GM10248 (cell line): ENCODE measurements around the gene KCNH1.

ENCODE experiments used
- CTCF ChIA-PET: fragments of 300-600 bp; sonication (Branson Sonifier 250); formaldehyde crosslinking; extraction: SDS; loops from one replicate; lab custom pipeline; 2021; ENCODE audit warnings: antibody characterized with exemption; lab: Yijun Ruan, JAX
- POLR2A ChIA-PET: fragments of 350-650 bp; sonication (Branson Sonifier 250); formaldehyde crosslinking; extraction: SDS; loops from one replicate; lab custom pipeline; 2020; ENCODE audit warnings: antibody characterized with exemption; lab: Yijun Ruan, JAX
- DNase-seq: peaks from one replicate; pipeline ENCODE4 v3.0.0; 2012; ENCODE audit errors: extremely low spot score
- CTCF ChIP-seq: IDR thresholded peaks from 2 replicates; pipeline ENCODE4 v1.5.1; 2012; ENCODE audit warnings: mild to moderate bottlenecking, low read depth; ENCODE audit errors: extremely low read depth, missing control alignments, control extremely low read depth

The KCNH1 gene

DNA sequence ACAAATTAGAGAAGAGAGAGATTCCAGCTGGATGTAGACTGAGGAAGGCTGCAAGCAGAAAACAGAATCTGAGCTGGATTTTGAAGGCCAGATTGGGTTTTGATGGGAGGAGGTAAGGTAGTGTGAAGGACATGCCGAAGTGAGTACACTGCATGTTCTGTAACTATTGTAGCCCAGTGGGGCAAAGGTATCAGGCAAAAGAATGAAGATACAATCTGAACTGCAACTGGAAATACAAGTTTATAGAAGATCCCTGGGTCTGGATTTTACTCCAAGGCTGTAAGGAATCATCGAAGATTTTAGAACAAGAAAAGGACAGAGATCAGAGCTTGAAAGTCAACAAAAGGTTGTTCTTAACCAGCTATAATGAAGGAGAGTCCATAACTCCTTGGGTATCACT lies 382.0 kb downstream of the KCNH1 start:
- CTCF ChIA-PET, result interaction anchor here (1.0 kb wide), 1 partner anchor 58 kb away, joined by 3 read pairs; no protein-coding TSS in a partner anchor

GRCh38 chr1:210750468-210750867 lies 383.5 kb downstream of the KCNH1 start:
- POLR2A ChIA-PET, result no interaction called here
- CTCF ChIA-PET, result interaction anchor here (1.3 to 1.7 kb wide), 3 partner anchors 9 to 21 kb away, joined by 3 to 6 read pairs (median 5); no protein-coding TSS in a partner anchor
- no peak for TF ChIP-seq CTCF
- DNase-seq, result no peak

More for the DNA sequence above, 382.0 kb downstream of the KCNH1 start:
- no peak for TF ChIP-seq CTCF
- POLR2A ChIA-PET, result no interaction called here
- no peak for DNase-seq

GRCh38 chr1:210748796-210749195 lies 385.2 kb downstream of the KCNH1 start:
- no peak for DNase-seq
- ChIA-PET POLR2A (no interaction called here), CTCF (no interaction called here)
- TF ChIP-seq CTCF, result no peak

GRCh38 chr1:210747890-210748289 lies 386.1 kb downstream of the KCNH1 start:
- ChIA-PET CTCF (no interaction called here), POLR2A (no interaction called here)
- DNase-seq, result no peak
- TF ChIP-seq CTCF, result no peak

DNA sequence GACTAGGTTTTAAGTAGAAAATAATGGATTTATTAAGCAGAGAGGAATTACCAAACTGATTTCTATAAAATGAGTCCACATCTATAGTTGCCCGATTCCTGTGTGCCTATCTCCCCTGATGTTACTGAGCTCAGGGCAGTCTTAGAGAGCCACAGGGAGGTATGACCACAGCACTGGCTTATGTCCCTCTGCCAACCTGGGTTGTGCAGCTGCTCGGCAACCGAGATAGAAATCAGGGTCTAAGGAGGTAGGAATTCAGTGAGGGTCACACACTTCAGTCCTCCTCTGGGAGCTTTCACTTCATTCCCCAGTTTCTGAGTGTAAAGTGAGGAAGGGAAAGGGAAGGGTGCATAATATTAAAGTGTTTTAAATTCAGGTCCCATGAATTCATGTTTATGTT lies 386.8 kb downstream of the KCNH1 start:
- DNase-seq, result no peak
- ChIA-PET POLR2A (no interaction called here), CTCF (no interaction called here)
- no peak for TF ChIP-seq CTCF

- ChIA-PET CTCF (no interaction called here), POLR2A (no interaction called here)
- no peak for TF ChIP-seq CTCF
- DNase-seq, result no peak
Measured at GRCh38 chr1:210746024-210746731, 387.8 kb downstream of the KCNH1 start.

- POLR2A ChIA-PET, result no interaction called here
- no peak for TF ChIP-seq CTCF
- no peak for DNase-seq
- CTCF ChIA-PET, result no interaction called here
Measured at GRCh38 chr1:210743038-210743437, 390.9 kb downstream of the KCNH1 start.
